Renal cortex interstitium (tissue), 11 donors: Measurements from ENCODE around the gene SYT6. TPM values are rescaled to one million over a fixed set of nuclear protein-coding genes. Genes with fewer than 3 reads are reported as not detected.

Experiments used
- DNase-seq, 11 donors: peaks; one replicate each; pipeline ENCODE4 v3.0.0-alpha.2; 2013; ENCODE audit warnings: low read depth in 9 of 11, low spot score in 4 of 11; ENCODE audit errors: extremely low read depth in 1 of 11
- polyA plus RNA-seq, 3 donors: library from polyadenylated mRNA; unstranded; fragments of 120-200 nt; gene quantifications; one replicate each; pipeline ENCODE4 v1.2.1, GENCODE V29; 2013; ENCODE audit not compliant: insufficient read length in 3 of 3

The SYT6 gene
- polyA plus RNA-seq, 3 donors, result 1.2 to 1.5 (median 1.4) TPM

DNA sequence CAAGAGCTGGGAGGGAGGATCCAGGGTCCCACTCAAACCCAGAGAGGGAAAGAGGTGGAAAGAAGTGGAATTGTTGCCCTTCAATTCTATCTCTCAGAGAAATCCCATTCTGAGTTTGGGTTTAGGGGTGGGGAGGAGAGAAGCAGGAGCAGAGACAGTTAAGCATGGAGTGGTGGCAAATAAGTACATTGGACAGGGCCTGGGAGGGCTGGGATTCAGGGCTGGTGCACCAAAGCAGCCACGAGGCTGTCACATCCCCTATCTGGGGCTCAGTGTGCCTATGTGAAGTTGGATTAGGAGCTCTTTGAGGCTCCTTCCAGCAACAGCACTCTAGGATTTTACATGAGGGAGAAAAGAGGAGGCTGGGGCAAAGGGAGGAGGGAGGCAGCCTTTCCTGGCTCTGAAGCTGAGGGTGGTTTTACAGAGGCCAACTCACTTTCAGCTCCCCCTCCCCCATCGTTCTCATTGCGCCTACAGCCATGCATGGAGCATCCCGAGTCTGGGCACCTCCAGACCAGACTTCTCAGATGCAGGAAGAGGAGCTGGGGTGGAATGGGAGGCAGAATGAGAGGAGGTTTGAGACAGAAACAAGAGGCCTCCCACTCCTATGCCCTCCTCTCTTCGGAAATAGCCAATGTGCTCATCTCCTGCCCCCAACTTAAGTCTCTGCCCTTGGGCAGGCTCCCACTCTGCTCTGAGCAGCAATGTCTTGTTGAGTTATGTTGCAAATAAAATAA is 3.0 kb upstream of the SYT6 start:
- peak in 1 of 11 donors; percentile 1 for DNase-seq

DNA sequence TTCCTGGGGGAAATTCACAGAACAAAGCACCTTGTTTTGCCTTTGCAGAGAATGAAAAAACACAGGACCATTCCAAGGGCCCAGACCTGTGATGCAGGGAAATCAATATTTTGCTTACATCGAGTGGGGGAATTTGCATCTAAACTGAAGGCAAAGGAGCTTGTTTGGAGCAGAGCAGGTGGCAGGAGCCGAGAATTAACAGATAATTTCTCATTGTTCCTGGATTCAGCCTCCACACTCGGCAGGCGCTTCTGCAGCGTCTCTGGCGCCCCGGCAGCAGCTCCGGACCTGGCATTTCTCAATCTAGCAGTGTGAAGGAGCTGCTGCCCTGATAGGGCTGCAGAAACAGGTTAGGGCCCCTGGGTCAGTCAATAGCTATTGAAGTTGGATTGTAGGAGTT is 2.0 kb upstream of the SYT6 start:
- DNase-seq, result no peak

DNA sequence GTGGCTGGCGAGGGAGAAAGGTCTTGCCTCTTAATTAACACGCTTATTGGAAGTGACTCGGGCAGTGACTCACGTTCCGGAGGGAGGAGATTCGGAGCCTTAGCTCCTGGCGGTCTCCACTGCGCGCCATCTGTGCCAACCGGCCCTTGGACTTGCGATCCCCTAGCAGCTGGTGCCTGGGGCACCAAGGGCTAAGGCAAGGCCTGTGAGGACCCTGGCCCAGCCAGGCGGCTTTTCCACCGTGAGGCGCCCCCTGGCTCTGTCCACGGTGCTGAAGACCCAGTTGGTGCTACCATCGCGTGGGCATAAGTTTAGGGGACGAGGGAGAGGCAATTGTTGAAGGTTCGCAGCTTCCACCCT is 1.3 kb upstream of the SYT6 start:
- peak in 4 of 11 donors; percentile 31 to 66 (median 44) for DNase-seq

DNA sequence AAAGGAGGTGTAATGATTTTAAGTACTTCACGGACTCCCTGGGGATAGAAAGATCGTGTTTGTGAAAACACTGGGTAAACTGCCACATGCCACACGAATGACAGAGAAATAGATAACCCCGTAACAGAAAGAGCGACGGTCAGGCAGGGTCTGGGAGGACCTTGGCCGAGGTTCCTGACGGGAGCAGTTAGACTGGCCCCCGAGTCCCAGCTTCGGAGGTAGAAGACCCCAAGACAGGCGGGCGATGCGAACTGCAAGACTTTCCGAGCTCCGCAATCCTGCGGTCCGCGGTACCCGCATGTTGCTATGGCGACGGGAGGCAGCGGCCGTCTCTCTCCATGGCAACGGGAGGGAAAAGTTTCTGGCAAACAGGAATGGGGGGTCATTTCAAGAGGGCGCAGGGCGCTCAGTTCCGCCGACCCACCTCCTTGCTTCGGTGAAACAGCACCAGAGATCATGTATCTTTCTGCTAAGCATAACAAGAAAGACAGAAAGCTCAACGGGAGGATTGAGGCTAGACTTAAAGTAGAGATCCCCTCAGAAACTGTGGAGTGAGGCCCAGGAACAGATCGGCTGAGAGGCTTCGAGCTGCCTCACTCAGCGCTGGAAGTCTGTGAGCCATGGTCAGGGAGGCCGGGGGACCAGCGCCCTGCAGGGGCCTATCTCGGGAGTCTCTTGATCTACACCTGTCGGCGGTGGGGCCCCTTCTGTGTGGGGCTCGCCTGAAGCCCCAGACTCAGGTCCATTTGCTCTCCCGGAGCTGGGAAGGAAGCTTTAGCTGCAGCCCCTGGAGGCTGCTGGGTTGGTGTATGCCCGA is 685 bp upstream of the SYT6 start:
- DNase-seq, result peak in 1 of 11 donors; percentile 8

DNA sequence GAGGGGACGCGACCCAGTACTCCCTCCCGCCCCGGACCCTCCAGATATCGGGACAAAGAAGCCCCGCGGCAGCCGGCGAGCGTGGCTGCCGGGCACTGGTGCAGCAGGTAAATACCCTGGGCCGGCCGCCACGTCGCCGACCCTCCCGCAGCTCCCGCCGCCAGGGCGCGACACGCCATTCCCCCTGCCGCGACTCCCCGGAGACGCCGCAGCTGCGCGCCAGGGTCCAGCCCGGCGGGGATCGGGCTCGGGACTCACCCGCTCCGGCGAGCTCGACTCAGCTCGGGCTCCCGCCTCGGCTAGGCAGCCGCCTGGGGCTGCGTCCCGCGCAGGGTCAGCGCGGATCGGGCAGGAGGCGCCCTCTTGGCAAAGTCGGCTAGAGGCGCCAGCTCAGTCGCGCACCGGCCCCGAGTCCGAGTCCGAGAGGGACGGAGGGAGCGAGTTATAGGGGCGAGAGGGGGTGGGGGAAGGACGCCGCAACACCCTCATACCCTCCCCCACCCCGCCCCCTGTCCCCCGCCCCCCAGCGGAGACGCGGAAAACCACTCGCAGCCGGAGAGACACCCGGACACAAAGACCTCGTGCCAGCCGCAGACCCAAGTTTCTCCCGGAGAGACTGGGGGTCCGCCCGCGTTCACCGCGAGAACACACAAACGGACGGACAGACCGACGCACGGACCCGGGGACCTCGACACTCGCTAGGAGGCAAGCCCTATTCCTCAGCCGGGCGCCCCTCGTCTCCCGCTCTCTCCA is 985 bp downstream of the SYT6 start:
- peak in 3 of 11 donors; percentile 34 to 53 (median 45) for DNase-seq

DNA sequence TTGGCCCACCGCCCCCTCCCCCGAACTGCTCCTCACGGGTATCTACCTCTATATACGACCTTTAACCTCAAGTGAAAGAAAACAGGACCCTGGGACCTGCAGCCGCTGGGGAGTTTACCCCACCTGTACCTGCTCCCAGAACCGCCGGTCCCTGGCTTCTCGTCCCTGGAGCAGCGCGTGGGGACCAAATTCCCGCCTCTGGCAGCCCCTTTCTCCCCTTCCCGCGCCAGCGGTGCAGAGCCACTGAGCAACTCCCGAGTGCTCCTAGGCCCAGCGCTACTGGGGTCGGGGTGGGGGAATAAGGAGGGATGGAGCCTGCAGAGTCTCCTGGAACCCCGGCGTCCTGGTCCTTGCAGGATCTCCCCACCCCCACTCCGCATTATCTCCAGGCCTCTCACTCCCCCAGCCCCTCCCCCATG is 1.6 kb downstream of the SYT6 start:
- DNase-seq, result no peak

DNA sequence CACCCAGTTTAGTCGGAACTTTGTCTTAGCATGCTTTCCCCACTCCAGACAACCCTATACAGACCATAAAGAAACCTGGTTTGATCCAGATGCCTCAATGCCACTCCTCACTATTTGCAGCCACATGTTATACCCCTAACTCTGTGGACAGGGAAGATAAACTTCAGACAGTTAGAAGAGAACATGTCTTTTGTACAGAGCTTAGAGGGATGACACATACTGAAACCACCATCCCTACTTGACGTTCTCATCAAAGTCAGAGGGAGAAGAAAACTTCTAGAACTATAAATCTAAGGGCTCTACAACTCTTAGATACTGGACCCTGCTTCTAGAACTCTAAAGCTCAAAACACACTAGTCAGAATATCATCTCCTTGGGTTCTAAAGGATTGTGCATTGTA is 3.7 kb downstream of the SYT6 start:
- no peak for DNase-seq

DNA sequence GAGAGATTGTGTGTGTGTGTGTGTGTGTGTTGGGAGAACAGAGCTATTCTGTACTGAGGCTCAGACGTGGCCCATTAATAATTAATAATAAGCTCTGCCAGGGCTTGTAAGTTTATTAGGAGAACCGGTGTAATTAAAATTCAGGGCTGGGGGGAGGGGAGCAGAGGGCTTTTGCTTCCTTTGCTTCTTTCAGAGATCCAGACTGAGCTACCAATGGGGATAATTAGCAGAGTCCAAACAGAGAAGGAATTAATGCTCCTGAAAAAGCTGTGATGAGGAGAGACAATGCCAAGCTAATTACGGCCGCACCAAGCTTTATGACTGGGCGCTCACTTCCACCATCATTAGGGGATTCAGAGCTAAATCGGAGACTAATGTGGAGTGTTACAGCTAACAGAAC is 4.5 kb downstream of the SYT6 start:
- no peak for DNase-seq

DNA sequence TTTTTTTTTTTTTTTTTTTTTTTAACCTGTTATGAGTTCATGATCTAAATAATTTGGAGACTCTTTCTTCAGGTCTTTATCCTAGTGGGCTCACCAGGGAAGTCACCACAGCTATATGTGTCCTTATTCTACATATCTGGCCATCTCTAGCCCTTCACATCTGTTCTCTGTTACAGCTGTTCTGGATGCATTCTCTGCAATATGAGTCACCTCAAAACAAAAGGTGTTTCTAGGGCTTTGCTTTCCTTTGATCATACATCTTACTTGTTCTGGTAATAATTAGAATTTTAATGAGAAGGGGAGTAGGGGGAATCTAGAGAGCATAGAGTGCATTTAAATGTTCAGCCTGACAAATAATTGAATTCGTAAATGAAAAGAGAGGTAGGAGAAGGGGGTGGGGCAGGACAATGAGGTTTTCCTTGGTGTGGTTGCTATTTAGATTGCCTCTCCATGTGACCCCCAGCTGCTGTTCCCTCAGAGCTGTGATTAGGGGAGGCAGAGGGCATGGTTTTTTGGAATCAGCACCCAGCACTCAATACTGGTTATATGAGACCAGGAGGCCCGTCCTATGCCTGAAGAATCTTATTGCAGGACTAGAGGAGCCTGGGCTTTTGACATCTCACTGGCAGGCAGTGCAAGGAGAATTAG is 8.0 kb downstream of the SYT6 start:
- no peak for DNase-seq

DNA sequence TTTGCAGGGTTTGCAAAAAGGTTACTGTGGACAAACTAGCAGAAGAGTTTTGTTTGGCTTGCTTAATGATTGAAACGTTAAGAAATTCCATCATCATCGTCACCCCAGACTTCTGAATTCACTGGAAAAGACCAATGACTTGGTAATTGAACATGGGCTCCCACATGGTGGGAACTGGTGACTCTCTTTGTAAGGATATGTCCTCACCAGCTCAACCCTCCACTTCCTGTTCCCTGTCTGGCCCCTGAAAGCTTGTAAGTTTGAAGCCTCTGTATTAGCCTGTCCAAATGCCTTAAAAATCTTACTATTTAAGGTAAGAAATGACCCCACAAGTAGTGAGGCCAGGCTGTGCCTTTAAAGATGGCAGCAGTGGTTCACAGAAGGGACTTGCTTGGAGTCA is 9.7 kb downstream of the SYT6 start:
- DNase-seq, result no peak

DNA sequence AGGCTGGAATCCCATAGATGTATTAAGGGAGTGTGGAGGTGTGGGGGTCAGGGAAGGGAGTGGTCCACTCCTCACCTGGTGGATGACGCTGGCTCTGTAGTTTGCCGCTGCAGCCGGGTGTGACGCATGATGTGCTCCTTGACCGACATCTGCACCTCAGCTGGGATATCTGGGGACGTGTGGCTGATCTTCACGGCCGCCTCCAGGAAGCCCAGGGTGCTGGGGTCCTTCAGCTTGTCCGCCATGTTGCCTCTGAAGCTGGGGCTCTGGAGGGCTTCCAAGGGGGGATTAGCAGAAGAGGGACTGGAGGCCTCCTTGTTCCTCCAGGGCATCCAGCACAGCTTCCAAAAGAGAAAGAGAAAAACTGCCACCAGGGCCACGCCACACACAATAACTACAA is 14.1 kb downstream of the SYT6 start:
- no peak for DNase-seq

DNA sequence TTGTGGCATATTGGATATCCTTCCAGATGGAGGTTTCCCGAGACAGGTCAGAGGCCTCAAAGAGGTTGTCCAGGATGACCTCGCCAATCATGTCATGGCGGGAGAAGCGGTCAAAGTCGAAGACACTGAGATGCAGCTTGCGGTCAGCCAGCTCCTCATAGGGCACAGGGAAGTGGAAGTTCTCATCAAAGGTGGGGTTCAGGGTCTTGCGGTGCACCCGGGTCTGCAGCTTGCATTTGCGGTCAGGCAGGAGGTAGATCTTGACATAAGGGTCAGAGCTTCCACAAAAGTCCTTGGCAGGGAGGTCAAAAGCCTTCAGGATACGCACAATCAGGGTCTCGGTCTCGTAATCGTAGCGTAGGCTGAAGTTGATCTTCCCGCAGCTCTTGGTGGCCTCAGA is 16.2 kb downstream of the SYT6 start:
- DNase-seq, result no peak

DNA sequence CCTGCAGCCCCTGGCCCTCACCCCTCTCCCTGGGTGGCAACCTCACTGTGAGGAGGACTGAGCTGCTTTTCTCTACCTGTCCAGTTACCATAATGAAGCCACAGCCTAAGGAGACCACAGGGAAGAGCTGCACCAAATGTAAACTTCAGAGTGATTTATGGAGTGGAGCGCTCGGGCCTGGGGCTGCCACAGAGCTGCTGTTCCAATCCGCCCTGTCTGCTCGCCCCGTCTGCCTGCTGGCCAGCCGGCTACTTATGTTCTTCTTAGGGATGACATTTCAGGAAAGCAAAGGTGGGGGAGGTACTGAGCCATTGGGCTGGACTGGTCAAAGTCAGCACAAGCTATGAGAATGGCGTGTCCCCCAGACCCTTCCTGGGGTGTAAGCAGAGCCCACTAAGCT is 17.9 kb downstream of the SYT6 start:
- no peak for DNase-seq

DNA sequence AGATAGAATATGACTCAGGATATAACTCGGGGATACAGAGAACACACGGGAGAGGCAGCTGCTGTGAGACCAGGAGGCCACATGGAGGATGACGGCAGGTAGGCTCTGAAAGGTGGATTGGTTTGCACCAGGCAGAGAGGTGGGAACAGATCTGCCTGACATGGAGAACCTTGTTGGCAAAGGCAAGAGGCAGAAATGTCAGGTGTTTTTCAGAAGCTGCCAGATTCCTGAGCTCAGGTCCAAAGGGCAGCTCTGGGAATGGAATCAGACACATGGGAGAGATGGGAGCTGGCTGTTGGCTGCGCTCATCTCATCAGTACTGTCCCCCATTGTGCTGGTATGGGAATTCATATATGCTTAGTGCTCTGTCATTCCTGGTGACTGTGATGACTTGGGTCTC is 19.2 kb downstream of the SYT6 start:
- DNase-seq, result no peak

DNA sequence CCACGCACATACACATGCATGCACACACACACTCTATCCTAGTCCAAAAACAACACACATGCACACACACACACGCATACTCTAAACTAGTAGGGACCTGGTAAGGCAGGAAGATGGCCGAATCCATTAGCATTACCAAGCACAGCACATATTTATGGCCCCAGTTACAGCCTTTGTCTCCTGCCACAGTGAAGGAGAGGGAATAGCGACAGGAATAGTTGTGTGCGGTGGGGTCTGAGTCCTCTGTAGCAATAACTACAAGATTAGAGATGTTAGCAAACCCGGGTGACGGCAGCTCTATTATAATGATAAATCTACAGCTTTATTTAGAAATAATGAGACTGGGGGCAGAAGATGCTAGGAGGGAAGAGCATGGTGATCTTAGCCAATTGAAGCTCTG is 20.5 kb downstream of the SYT6 start:
- no peak for DNase-seq

DNA sequence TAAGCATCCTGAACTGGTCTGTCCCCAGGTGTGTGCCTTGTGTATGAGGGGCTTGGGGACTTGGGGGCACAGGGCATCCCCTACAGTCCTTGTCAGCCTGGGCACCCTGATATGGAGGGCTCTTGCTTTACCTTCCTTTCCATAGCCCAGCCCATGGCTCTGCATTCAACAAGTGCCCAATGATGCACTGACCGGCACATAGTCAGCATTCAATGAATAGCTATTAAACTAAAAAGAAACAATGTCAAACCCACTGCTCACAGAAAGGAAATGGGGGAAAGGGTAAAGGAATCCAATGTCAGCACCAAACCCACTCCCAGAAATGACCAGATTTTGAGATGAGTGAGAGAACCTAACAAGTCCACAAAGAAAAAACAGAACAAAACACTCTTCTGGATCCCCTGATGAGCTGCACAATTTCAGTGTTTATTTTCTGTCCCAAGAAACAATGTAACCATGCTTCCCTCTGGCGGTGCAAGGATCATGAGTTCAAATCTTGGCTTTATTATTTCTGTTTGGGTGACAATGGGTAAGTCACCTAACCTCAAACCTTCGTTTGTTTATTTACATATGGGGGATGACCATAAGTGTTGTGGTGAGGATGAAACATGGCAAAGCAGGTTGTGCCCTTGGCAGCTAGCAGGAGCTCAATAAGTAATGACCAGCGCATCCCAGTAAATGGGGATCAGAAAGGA is 22.0 kb downstream of the SYT6 start:
- no peak for DNase-seq

DNA sequence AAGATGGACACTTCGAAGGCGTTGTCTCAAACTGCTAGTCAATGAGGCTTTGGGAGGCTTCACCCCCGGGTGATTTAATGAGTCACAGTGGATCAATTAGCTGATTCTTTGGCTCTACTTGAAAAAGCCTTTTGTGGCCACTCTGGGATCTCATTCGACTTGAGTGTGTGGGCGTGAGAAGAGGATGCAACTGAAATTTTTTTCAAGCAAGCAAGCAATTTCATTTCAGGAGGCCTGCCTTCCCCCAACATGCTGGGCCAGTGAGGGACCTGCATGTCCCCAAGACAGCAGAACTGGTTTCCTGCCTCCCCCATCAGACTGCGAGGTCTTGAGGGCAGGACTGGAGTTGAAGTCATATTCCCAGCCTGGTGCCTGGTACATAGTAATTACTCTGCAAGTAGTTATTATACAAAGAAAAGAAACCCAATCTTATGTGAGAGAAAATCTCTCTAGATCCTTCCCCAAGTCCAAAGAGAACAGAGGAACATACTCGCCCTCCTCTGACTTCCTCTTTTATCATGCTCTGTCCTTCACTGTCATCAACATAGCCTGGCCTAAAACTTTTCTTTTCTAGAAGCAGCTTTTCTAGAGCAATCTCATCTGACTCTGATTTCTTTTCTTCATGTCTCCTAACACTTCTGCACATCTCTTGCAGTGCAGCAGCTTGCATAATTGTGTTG is 22.7 kb downstream of the SYT6 start:
- DNase-seq, result no peak

DNA sequence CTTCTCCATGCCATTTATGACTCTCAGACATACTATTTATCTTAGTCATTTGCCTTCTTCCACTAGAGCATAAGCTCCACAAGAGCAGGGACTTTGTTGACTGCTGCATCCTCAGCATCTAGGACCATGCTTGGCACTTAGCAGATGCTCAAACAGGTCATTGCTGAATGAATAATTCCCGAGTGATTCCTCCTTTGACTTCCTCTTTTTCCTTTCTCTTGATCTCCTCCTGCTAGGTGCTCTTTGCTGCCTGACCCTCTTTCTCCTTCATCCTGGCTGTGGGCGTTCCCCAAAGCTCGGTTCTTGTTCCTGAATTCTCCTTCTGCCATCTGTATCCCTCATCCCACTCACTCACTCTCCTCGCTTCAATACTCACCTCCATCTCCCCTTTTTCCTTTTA is 23.5 kb downstream of the SYT6 start:
- no peak for DNase-seq
